Loucy (cell line): ENCODE measurements around the gene PSMB5.

Source experiments
- H2AFZ ChIP-seq: fragments of 200-600 bp; sonication (generic); 2 replicates; pipeline ENCODE4 v1.6.0; 2016; ENCODE audit warnings: antibody characterized with exemption, mild to moderate bottlenecking, low read length, moderate library complexity
- H3F3A ChIP-seq: fragments of 200-600 bp; 2 replicates; pipeline ENCODE4 v1.6.0; 2016; ENCODE audit warnings: antibody characterized with exemption, low read depth, mild to moderate bottlenecking
- H3K27me3 ChIP-seq: fragments of 200-600 bp; sonication (generic); 2 replicates; pipeline ENCODE4 v1.6.1; 2014; ENCODE audit warnings: low read length, mild to moderate bottlenecking; ENCODE audit not compliant: insufficient read depth, poor library complexity, severe bottlenecking
- H3K36me3 ChIP-seq: fragments of 200-600 bp; sonication (generic); 2 replicates; pipeline ENCODE4 v1.6.1; 2016; ENCODE audit warnings: low read length; ENCODE audit not compliant: insufficient read depth
- H3K4me1 ChIP-seq: fragments of 200-600 bp; sonication (generic); 2 replicates; pipeline ENCODE4 v1.5.1; 2014; ENCODE audit warnings: low read length, mild to moderate bottlenecking; ENCODE audit not compliant: insufficient read depth, poor library complexity, severe bottlenecking
- H3K4me2 ChIP-seq: fragments of 200-600 bp; sonication (generic); 2 replicates; pipeline ENCODE4 v1.6.0; 2014; ENCODE audit warnings: antibody characterized with exemption, low read length, low read depth, mild to moderate bottlenecking; ENCODE audit not compliant: poor library complexity, severe bottlenecking
- H3K4me3 ChIP-seq: fragments of 200-600 bp; sonication (generic); 2 replicates; pipeline ENCODE4 v1.5.1; 2014; ENCODE audit warnings: low read length, mild to moderate bottlenecking, mixed read lengths; ENCODE audit not compliant: poor library complexity, severe bottlenecking
- H3K79me2 ChIP-seq: fragments of 200-600 bp; sonication (generic); 2 replicates; pipeline ENCODE4 v1.6.1; 2014; ENCODE audit warnings: low read length; ENCODE audit not compliant: insufficient read depth
- H3K9ac ChIP-seq: fragments of 200-600 bp; sonication (generic); 2 replicates; pipeline ENCODE4 v1.6.0; 2014; ENCODE audit warnings: mild to moderate bottlenecking, low read depth, low read length, moderate library complexity; ENCODE audit not compliant: poor library complexity, severe bottlenecking
- H3K9me2 ChIP-seq: fragments of 200-600 bp; sonication (generic); replicated peaks from 2 replicates; pipeline ENCODE4 v1.6.1; 2016; ENCODE audit warnings: low read depth, low read length, mixed read lengths
- H3K9me3 ChIP-seq: fragments of 200-600 bp; sonication (generic); 2 replicates; pipeline ENCODE4 v1.6.1; 2014; ENCODE audit warnings: mild to moderate bottlenecking, antibody characterized with exemption, low read length, low read depth; ENCODE audit not compliant: insufficient read depth
- H4K20me1 ChIP-seq: fragments of 200-600 bp; sonication (generic); 2 replicates; pipeline ENCODE4 v1.6.0; 2014; ENCODE audit warnings: antibody characterized with exemption, low read length, mild to moderate bottlenecking; ENCODE audit not compliant: insufficient read depth, poor library complexity, severe bottlenecking
- CTCF ChIP-seq: fragments of 200-600 bp; sonication (generic); conservative IDR thresholded peaks from 2 replicates; pipeline ENCODE4 v1.5.1; 2014; ENCODE audit warnings: mild to moderate bottlenecking, antibody characterized with exemption, low read length
- EZH2phosphoT487 ChIP-seq: fragments of 200-600 bp; IDR thresholded peaks from 2 replicates; pipeline ENCODE4 v1.6.1; 2018; ENCODE audit warnings: antibody characterized with exemption, mild to moderate bottlenecking, moderate library complexity, borderline replicate concordance

PSMB5 gene

GRCh38 chr14:23030936-23031335, 3.8 kb downstream of the PSMB5 start:
- no peak overlapping the region for H3K9ac ChIP-seq
- H3K36me3 ChIP-seq, result peaks cover 5% of the 10 kb centered on the region; the same call in 1 of the 2 replicates
- peaks cover 17% of the 10 kb centered on the region for H4K20me1 ChIP-seq
- no peak overlapping the region for H3K4me2 ChIP-seq
- H3K9me3 ChIP-seq, result no peaks in the 10 kb centered on the region
- H3K27me3 ChIP-seq, result no peaks in the 10 kb centered on the region
- no peak overlapping the region for H2AFZ ChIP-seq
- no peaks in the 10 kb centered on the region for H3F3A ChIP-seq
- no peak overlapping the region for H3K4me3 ChIP-seq
- no peaks in the 10 kb centered on the region for H3K9me2 ChIP-seq
- peaks cover 40% of the 10 kb centered on the region for H3K79me2 ChIP-seq
- no peak for TF ChIP-seq CTCF
- TF ChIP-seq EZH2phosphoT487, result no peak
- peaks cover 33% of the 10 kb centered on the region for H3K4me1 ChIP-seq

DNA sequence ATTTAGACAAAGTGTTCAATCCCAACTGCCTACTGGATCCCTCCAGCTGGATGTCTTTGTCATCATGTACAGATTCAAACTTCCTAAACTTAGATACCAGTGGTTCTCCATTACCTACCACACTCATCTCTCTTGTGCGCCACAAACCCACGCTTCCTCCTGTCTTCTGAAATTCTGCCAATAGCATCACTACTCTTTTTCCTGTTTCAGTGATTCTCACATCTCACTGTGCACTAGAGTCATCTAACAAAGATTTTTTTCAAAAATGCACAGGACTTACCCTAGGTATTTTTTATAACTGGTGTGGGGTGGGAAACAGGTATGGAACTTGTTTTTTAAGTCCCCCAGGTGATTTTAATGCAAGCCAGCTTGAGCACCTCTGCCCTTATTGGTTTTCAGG, 5.9 kb downstream of the PSMB5 start:
- Histone ChIP-seq H3K9ac (no peak overlapping the region), H4K20me1 (peaks cover 17% of the 10 kb centered on the region), H2AFZ (no peak overlapping the region), H3K9me3 (no peaks in the 10 kb centered on the region), H3K9me2 (no peaks in the 10 kb centered on the region), H3K4me2 (peak overlapping the region; percentile 43), H3K79me2 (peaks cover 31% of the 10 kb centered on the region), H3K4me1 (peaks cover 38% of the 10 kb centered on the region), H3K4me3 (no peak overlapping the region), H3K36me3 (peaks cover 5% of the 10 kb centered on the region; the same call in 1 of the 2 replicates), H3F3A (no peaks in the 10 kb centered on the region), H3K27me3 (no peaks in the 10 kb centered on the region)
- TF ChIP-seq EZH2phosphoT487 (no peak), CTCF (no peak)

DNA sequence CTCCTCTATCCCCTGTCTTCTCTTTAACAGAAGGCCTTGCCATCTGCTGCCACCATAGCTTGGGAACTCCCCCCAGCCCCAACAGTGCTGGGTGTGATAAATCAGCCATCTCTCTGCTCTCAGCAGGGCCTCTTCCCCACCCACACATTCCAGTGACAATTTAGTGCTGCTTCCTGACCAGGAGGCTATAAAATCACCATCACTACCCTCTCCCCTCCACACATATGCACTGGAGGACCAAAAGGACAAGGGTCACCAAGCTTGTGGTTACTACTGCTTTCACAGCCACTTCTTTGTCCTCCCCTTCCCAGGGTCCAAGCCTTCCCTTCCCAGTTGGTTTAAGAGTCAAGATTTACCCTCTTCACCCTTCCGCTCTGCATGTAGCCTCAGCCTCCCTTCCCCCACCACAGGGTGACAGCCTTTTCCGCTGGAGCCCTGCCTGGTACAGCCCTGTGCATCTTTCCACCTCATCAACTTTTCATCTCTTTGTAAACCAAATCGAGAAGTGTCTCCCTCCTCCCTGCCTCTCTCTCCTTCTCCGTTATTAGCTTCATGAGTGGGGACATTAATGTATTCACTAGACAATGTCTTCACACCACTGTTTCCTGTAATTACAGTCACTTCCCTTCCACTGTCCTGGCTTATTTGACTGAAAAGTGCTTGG, 9.4 kb downstream of the PSMB5 start:
- Histone ChIP-seq H3K9ac (no peak overlapping the region), H2AFZ (no peak overlapping the region), H3K36me3 (no peaks in the 10 kb centered on the region; the same call in 1 of the 2 replicates), H3F3A (no peaks in the 10 kb centered on the region), H3K9me2 (no peaks in the 10 kb centered on the region), H3K27me3 (no peaks in the 10 kb centered on the region), H4K20me1 (peaks cover 10% of the 10 kb centered on the region), H3K4me3 (no peak overlapping the region), H3K79me2 (peaks cover 5% of the 10 kb centered on the region; the same call in 1 of the 2 replicates), H3K4me1 (peaks cover 30% of the 10 kb centered on the region), H3K9me3 (no peaks in the 10 kb centered on the region), H3K4me2 (peak overlapping the region; percentile 36)
- TF ChIP-seq CTCF (no peak), EZH2phosphoT487 (no peak)
